ENCODE measurements around the gene HMCN1.

Gene HMCN1

GRCh38 chr1:185973645-185974044 is 239.5 kb downstream of the HMCN1 start:
- DNase-seq, result no peak

- DNase-seq, result no peak
These were observed 240.4 kb downstream of the HMCN1 start for GRCh38 chr1:185974367-185975170.

GRCh38 chr1:185980891-185981290 is 246.7 kb downstream of the HMCN1 start:
- DNase-seq, result no peak

GRCh38 chr1:185984113-185984836 is 250.1 kb downstream of the HMCN1 start:
- no peak for DNase-seq

- DNase-seq, result no peak
These were observed 253.6 kb downstream of the HMCN1 start for GRCh38 chr1:185987611-185988321.

- DNase-seq, result no peak
These were observed 256.4 kb downstream of the HMCN1 start for GRCh38 chr1:185990565-185990964.

GRCh38 chr1:185991266-185991665 is 257.1 kb downstream of the HMCN1 start:
- no peak for DNase-seq

GRCh38 chr1:185996211-185996610 is 262.0 kb downstream of the HMCN1 start:
- DNase-seq, result no peak

- no peak for DNase-seq
These were observed 264.2 kb downstream of the HMCN1 start for GRCh38 chr1:185998391-185998790.

GRCh38 chr1:186002406-186002805 is 268.2 kb downstream of the HMCN1 start:
- no peak for DNase-seq

GRCh38 chr1:186009039-186009737 is 275.0 kb downstream of the HMCN1 start:
- no peak for DNase-seq

- DNase-seq, result no peak
These were observed 280.3 kb downstream of the HMCN1 start for GRCh38 chr1:186014370-186015037.

GRCh38 chr1:186016856-186017255 is 282.7 kb downstream of the HMCN1 start:
- DNase-seq, result no peak

GRCh38 chr1:186022184-186022583 is 288.0 kb downstream of the HMCN1 start:
- DNase-seq, result no peak

- DNase-seq, result no peak
These were observed 292.8 kb downstream of the HMCN1 start for GRCh38 chr1:186026946-186027345.

- no peak for DNase-seq
These were observed 293.4 kb downstream of the HMCN1 start for GRCh38 chr1:186027621-186028020.

GRCh38 chr1:186030453-186030852 is 296.3 kb downstream of the HMCN1 start:
- no peak for DNase-seq

- no peak for DNase-seq
These were observed 299.7 kb downstream of the HMCN1 start for GRCh38 chr1:186033847-186034271.

GRCh38 chr1:186042230-186042629 is 308.0 kb downstream of the HMCN1 start:
- no peak for DNase-seq

GRCh38 chr1:186043296-186043695 is 309.1 kb downstream of the HMCN1 start:
- DNase-seq, result no peak

GRCh38 chr1:186044079-186044685 is 310.0 kb downstream of the HMCN1 start:
- no peak for DNase-seq

All from activated CD4-positive, alpha-beta T cell treated with anti-CD3 and anti-CD28 coated beads for 4 hours (primary cell).